NT2/D1 (cell line): ENCODE data around the gene DCAF8.

Experiments used
- DNase-seq: peaks from one replicate; pipeline ENCODE4 v3.0.0-alpha.2; 2011; ENCODE audit warnings: low read depth, low spot score
- H3K27me3 ChIP-seq: 2 replicates; pipeline ENCODE4 v1.6.0; 2011; ENCODE audit warnings: mild to moderate bottlenecking; ENCODE audit not compliant: insufficient read length, insufficient read depth
- H3K36me3 ChIP-seq: 2 replicates; pipeline ENCODE4 v1.6.1; 2011; ENCODE audit warnings: mild to moderate bottlenecking, low read length, mixed read lengths; ENCODE audit not compliant: insufficient read depth, insufficient read length
- H3K4me1 ChIP-seq: 2 replicates; pipeline ENCODE4 v1.5.1; 2011; ENCODE audit not compliant: insufficient read depth, insufficient read length
- H3K4me3 ChIP-seq: 2 replicates; pipeline ENCODE4 v1.5.1; 2011; ENCODE audit warnings: low read depth; ENCODE audit not compliant: insufficient read length
- H3K9ac ChIP-seq: 2 replicates; pipeline ENCODE4 v1.6.0; 2011; ENCODE audit warnings: low read depth; ENCODE audit not compliant: insufficient read length
- H3K9me3 ChIP-seq: 2 replicates; pipeline ENCODE4 v1.5.1; 2011; ENCODE audit warnings: mild to moderate bottlenecking, low read length; ENCODE audit not compliant: insufficient read depth
- SUZ12 ChIP-seq: IDR thresholded peaks from 2 replicates; pipeline ENCODE4 v1.6.1; 2011; ENCODE audit not compliant: insufficient read length, insufficient read depth; ENCODE audit errors: extremely low read depth
- YY1 ChIP-seq: IDR thresholded peaks from 2 replicates; pipeline ENCODE4 v1.6.1; 2011; ENCODE audit not compliant: insufficient read length, insufficient read depth
- ZNF274 ChIP-seq: IDR thresholded peaks from 2 replicates; pipeline ENCODE4 v1.6.1; 2011; ENCODE audit warnings: mild to moderate bottlenecking, low read depth, low read length

The DCAF8 gene

GRCh38 chr1:160214481-160215140 lies 47.7 kb downstream of the DCAF8 start:
- no peaks in the 10 kb centered on the region for H3K9me3 ChIP-seq
- peaks cover 31% of the 10 kb centered on the region for H3K4me1 ChIP-seq
- no peak overlapping the region for H3K9ac ChIP-seq
- peaks cover 94% of the 10 kb centered on the region for H3K36me3 ChIP-seq
- H3K27me3 ChIP-seq = no peaks in the 10 kb centered on the region
- TF ChIP-seq SUZ12 = no peak
- no peak for TF ChIP-seq YY1
- TF ChIP-seq ZNF274 = no peak
- DNase-seq = no peak
- H3K4me3 ChIP-seq = no peak overlapping the region

DNA sequence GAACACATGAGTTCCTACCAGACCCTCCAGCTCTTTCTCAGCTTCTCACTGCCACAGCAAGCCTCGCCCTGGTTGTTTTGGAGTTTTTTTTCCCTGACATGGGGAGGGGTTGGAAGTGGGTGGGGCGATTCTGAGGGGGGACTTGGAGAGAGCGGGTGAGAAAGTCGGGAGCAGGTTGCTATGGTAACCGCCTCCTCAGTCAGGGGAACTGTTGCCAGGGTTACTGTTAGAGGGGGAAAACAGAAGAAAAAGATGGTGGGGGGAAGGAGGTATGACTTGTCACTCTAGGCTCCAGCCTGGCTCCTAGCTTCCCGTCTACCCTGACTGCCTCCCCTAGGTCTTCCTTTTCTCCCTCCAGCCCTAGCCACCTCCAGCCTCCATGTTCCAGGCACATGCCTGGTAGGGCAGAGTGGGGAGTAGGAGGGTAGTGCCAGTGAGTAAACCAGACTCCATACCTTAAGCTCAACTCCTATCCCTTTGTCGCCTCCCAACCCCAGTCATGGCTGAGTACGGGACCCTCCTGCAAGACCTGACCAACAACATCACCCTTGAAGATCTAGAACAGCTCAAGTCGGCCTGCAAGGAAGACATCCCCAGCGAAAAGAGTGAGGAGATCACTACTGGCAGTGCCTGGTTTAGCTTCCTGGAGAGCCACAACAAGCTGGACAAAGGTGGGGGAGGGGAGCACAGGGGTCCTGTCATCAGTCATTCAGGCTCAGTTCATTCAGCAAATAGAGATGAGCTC lies 51.1 kb downstream of the DCAF8 start:
- no peaks in the 10 kb centered on the region for H3K9me3 ChIP-seq
- H3K4me3 ChIP-seq = no peak overlapping the region
- peaks cover 42% of the 10 kb centered on the region for H3K4me1 ChIP-seq
- H3K9ac ChIP-seq = no peak overlapping the region
- DNase-seq = no peak
- no peaks in the 10 kb centered on the region for H3K27me3 ChIP-seq
- TF ChIP-seq SUZ12 = no peak
- no peak for TF ChIP-seq YY1
- no peak for TF ChIP-seq ZNF274
- peaks cover 97% of the 10 kb centered on the region for H3K36me3 ChIP-seq

GRCh38 chr1:160210561-160210960 lies 51.8 kb downstream of the DCAF8 start:
- Histone ChIP-seq H3K4me1 (peaks cover 42% of the 10 kb centered on the region), H3K27me3 (no peaks in the 10 kb centered on the region), H3K9me3 (no peaks in the 10 kb centered on the region), H3K36me3 (peaks cover 97% of the 10 kb centered on the region), H3K9ac (no peak overlapping the region), H3K4me3 (no peak overlapping the region)
- no peak for TF ChIP-seq YY1
- TF ChIP-seq ZNF274 = no peak
- no peak for TF ChIP-seq SUZ12
- DNase-seq = no peak

GRCh38 chr1:160209321-160210046 lies 52.9 kb downstream of the DCAF8 start:
- Histone ChIP-seq H3K27me3 (no peaks in the 10 kb centered on the region), H3K9me3 (no peaks in the 10 kb centered on the region), H3K4me3 (no peak overlapping the region), H3K9ac (no peak overlapping the region), H3K36me3 (peaks cover 86% of the 10 kb centered on the region), H3K4me1 (peaks cover 46% of the 10 kb centered on the region)
- no peak for TF ChIP-seq SUZ12
- no peak for TF ChIP-seq YY1
- no peak for TF ChIP-seq ZNF274
- no peak for DNase-seq

DNA sequence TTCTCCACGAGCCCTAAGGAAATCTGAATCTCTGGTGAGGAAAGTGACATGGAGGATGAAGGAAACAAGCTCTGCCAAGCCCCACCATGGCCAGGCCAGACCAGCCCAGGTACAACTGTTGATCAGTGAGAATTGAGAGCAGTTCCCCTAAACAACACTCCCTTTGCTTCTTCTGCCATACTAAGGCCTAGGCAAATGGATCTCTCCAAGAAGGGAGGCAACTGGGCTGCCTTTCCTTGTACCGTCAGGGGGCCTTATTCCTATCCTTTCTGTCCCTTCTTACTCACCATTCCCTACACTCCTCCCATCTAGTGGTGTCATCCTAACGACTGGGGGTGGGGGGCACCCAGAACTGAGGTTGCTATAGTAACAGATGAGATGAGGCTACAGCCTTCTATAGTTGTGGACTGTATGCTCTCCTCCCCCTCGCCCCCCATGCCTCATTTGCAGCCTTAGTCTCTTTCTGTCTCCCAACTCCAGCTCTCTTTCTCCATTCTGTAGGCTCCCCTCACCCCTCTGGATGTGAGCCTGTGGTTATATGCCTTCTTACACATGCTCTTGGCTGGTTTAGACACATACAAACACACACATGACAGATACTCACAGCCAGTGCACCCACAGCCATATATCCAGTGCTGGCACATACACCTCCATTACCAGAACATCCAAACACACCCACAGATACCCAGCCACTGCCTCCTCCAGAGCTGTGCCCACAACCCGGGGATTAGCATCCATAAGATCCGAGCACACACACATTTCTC lies 53.6 kb downstream of the DCAF8 start:
- Histone ChIP-seq H3K9ac (no peak overlapping the region), H3K9me3 (no peaks in the 10 kb centered on the region), H3K36me3 (peaks cover 79% of the 10 kb centered on the region), H3K4me3 (no peak overlapping the region), H3K4me1 (peaks cover 49% of the 10 kb centered on the region), H3K27me3 (no peaks in the 10 kb centered on the region)
- TF ChIP-seq SUZ12 (no peak), YY1 (no peak), ZNF274 (no peak)
- no peak for DNase-seq

- TF ChIP-seq SUZ12 (no peak), YY1 (no peak), ZNF274 (no peak)
- Histone ChIP-seq H3K27me3 (no peaks in the 10 kb centered on the region), H3K4me3 (no peak overlapping the region), H3K9ac (no peak overlapping the region), H3K4me1 (peaks cover 47% of the 10 kb centered on the region), H3K36me3 (peaks cover 72% of the 10 kb centered on the region), H3K9me3 (no peaks in the 10 kb centered on the region)
- no peak for DNase-seq
Observed at GRCh38 chr1:160207771-160208556, 54.4 kb downstream of the DCAF8 start.
